DND-41 (cell line): ENCODE measurements around the gene HELZ2.

ENCODE experiments used
- ATAC-seq: fragments of 200-7000 bp; cut with Tn5 transposase; 3 replicates; pipeline ENCODE4 v1.9.1; 2021; ENCODE audit warnings: low read depth; ENCODE audit not compliant: insufficient read depth
- DNase-seq: peaks from one replicate; pipeline ENCODE4 v3.0.0-alpha.2; 2020
- H2AFZ ChIP-seq: 2 replicates; pipeline ENCODE4 v1.6.0; 2012; ENCODE audit warnings: low read depth, low read length
- H3K27ac ChIP-seq: 2 replicates; pipeline ENCODE4 v1.5.1; 2012; ENCODE audit warnings: low read length, inconsistent platforms
- H3K27me3 ChIP-seq: fragments of 200-600 bp; sonication (generic); 2 replicates; pipeline ENCODE4 v1.6.0; 2012; ENCODE audit warnings: low read length, mild to moderate bottlenecking, inconsistent platforms; ENCODE audit not compliant: insufficient read depth, poor library complexity
- H3K36me3 ChIP-seq: 2 replicates; pipeline ENCODE4 v1.5.1; 2012; ENCODE audit warnings: low read length, inconsistent platforms; ENCODE audit not compliant: insufficient read depth
- H3K4me1 ChIP-seq: 2 replicates; pipeline ENCODE4 v1.5.1; 2012; ENCODE audit warnings: mild to moderate bottlenecking, low read length; ENCODE audit not compliant: insufficient read depth
- H3K4me2 ChIP-seq: 2 replicates; pipeline ENCODE4 v1.6.0; 2012; ENCODE audit warnings: mild to moderate bottlenecking, moderate library complexity, low read length, inconsistent platforms; ENCODE audit not compliant: insufficient read depth
- H3K4me3 ChIP-seq, 2 experiments: fragments of 200-600 bp in 1 of 2; shearing (Covaris generic) in 1 of 2; 2 replicates each; pipeline ENCODE4 v1.5.1; 2012 to 2016; ENCODE audit warnings: inconsistent platforms in 2 of 2, low read length in 2 of 2, mild to moderate bottlenecking in 2 of 2, low read depth in 1 of 2, moderate library complexity in 1 of 2
- H3K79me2 ChIP-seq: 2 replicates; pipeline ENCODE4 v1.6.0; 2012; ENCODE audit warnings: low read length, inconsistent platforms; ENCODE audit not compliant: insufficient read depth
- H3K9ac ChIP-seq: 2 replicates; pipeline ENCODE4 v1.6.0; 2012; ENCODE audit warnings: low read depth, mild to moderate bottlenecking, inconsistent platforms, low read length, moderate library complexity
- H3K9me3 ChIP-seq: 2 replicates; pipeline ENCODE4 v1.5.1; 2012; ENCODE audit warnings: low read length, moderate library complexity, mild to moderate bottlenecking, inconsistent platforms; ENCODE audit not compliant: insufficient read depth, severe bottlenecking
- H4K20me1 ChIP-seq: 2 replicates; pipeline ENCODE4 v1.6.0; 2012; ENCODE audit warnings: low read length; ENCODE audit not compliant: insufficient read depth
- EZH2 ChIP-seq: IDR thresholded peaks from 3 replicates; pipeline ENCODE4 v1.6.1; 2012; ENCODE audit warnings: borderline replicate concordance, low read depth, mild to moderate bottlenecking, moderate library complexity, low read length, inconsistent platforms; ENCODE audit not compliant: severe bottlenecking
- TF ChIP-seq, protein P1 (sequence below): IDR thresholded peaks from 2 replicates; pipeline ENCODE4 v1.5.1; 2012; ENCODE audit warnings: borderline replicate concordance, low read length, moderate library complexity, mild to moderate bottlenecking; ENCODE audit not compliant: poor library complexity, severe bottlenecking; ENCODE audit errors: extremely low read depth

The HELZ2 gene

DNA sequence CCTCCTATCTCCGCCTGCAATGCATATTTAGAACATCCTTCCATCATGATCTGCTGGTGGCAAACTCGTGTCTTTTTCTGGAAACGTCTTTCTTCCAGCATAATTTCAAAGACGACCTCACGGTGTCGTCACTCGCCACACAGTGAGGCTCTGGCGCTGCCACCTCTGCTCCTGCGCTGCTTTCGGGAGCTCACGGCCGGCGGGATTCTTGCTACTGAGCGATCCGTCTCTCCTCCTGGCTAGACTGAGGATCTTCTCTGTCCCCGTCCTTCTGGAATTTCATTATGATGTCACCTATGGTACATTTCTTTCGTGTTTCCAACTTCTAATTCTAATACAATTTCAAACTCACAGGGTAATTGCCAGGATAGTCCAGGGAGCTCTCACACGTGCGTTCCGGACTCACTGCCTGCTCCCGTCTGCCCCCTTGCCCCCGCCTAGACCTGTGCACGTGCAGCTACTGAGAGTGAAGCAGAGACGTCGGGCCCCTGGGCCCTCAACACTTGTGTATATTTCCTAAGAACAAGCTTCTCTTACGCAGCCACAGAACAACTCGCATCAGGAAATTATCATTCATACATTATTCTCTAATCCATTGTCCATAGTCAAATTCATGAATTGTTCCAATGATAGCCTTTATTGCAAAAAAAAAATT, 25.5 kb upstream of the HELZ2 start:
- TF ChIP-seq, protein P1, sequence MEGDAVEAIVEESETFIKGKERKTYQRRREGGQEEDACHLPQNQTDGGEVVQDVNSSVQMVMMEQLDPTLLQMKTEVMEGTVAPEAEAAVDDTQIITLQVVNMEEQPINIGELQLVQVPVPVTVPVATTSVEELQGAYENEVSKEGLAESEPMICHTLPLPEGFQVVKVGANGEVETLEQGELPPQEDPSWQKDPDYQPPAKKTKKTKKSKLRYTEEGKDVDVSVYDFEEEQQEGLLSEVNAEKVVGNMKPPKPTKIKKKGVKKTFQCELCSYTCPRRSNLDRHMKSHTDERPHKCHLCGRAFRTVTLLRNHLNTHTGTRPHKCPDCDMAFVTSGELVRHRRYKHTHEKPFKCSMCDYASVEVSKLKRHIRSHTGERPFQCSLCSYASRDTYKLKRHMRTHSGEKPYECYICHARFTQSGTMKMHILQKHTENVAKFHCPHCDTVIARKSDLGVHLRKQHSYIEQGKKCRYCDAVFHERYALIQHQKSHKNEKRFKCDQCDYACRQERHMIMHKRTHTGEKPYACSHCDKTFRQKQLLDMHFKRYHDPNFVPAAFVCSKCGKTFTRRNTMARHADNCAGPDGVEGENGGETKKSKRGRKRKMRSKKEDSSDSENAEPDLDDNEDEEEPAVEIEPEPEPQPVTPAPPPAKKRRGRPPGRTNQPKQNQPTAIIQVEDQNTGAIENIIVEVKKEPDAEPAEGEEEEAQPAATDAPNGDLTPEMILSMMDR, result no peak
- no peak for TF ChIP-seq EZH2
- no peak overlapping the region for H3K4me3 ChIP-seq
- H3K9me3 ChIP-seq, result no peaks in the 10 kb centered on the region
- no peak overlapping the region for H3K4me2 ChIP-seq
- no peaks in the 10 kb centered on the region for H3K27me3 ChIP-seq
- no peak for ATAC-seq
- no peak for DNase-seq
- H3K9ac ChIP-seq, result no peak overlapping the region
- H4K20me1 ChIP-seq, result peaks cover 42% of the 10 kb centered on the region
- no peak overlapping the region for H2AFZ ChIP-seq
- no peaks in the 10 kb centered on the region for H3K4me1 ChIP-seq
- H3K79me2 ChIP-seq, result peaks cover 3% of the 10 kb centered on the region; the same call in 1 of the 2 replicates
- H3K27ac ChIP-seq, result no peak overlapping the region
- peaks cover 88% of the 10 kb centered on the region for H3K36me3 ChIP-seq

DNA sequence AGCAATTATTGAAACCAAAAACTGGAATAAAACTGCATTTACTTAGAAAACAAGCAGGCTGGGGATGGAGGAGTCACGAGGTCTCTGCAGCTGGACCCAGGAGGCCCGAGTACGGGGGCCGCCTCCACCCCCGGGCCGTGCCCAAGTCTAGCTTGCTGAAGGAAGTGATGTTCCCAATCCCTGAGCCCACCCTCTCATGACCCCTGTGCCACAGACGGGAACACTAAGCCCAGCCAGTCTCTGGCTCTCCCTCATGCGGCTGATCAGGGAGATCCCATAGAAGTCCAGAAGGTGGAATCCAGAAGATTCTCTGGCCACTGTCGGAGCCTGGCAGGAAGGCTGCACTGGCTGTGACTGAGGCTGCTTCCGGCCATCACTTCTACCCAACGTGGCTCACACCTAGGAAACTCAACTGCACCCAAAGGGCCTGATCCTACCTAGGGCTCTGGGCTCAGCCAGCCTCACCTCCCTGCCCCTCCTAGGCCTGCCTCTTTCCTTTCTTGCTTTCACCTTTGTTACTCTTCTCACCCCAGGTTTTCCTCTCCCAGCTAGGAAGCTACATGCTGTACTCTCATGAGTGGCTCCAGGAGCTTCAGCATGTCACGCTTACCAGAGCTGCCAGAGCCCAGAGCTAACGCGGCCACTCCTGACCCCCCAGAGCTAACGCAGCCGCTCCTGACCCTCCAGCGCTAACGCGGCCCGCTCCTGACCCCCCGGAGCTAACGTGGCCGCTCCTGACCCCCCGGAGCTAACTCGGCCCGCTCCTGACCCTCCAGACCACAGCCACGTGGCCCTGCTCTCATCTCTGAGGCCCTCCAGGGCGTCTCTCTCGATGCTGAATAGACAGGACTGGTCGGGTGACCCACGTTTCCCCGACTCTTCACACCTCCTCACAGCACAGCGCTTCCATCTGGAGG, 24.7 kb upstream of the HELZ2 start:
- Histone ChIP-seq H3K27me3 (no peaks in the 10 kb centered on the region), H4K20me1 (peaks cover 38% of the 10 kb centered on the region), H2AFZ (no peak overlapping the region), H3K9ac (no peak overlapping the region), H3K4me3 (no peak overlapping the region), H3K27ac (no peak overlapping the region), H3K79me2 (no peaks in the 10 kb centered on the region), H3K4me2 (no peak overlapping the region), H3K9me3 (no peaks in the 10 kb centered on the region), H3K4me1 (no peaks in the 10 kb centered on the region), H3K36me3 (peaks cover 89% of the 10 kb centered on the region)
- no peak for ATAC-seq
- DNase-seq, result no peak
- TF ChIP-seq EZH2, result no peak
- TF ChIP-seq, protein P1, result no peak

DNA sequence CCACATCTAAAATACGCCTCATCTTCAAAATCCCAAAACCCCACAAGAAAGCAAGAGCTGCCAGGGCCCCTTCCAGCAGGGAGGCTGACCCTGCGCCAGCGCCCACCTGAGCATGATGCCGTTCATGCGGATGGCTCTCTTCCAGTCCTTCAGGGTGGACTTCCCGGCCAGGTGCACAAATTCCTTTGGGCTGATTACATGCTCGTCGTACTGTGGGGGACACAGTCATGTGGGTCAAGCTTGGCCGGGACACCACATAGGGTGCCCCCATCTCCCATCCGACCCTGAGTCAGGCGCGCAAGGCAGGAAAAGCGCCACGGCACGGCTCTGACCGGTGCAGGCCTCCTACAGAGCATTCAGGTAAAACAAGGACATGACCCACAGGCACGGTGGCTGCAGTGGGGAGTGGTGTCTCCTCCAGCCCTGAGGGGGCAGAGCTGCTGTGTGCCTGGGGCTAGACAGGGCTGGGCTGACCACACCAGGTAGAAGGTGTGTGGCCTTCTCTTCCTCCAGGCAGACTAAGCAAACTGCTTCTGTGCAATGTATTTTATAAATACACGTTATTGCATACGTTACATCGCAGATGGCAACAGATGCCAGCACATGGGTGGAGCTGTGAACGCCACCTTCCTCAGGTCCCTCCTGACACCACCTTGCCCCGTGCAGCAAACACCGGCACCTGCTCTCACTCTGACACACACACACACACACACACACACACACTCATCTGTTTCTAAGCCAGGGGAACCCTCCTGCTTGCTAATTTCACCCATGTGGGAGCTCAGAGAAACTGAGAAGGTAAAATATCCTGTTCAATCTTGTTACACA, 23.8 kb upstream of the HELZ2 start:
- no peak for DNase-seq
- ATAC-seq, result no peak
- no peak overlapping the region for H3K4me2 ChIP-seq
- no peak overlapping the region for H2AFZ ChIP-seq
- no peaks in the 10 kb centered on the region for H3K9me3 ChIP-seq
- H3K27me3 ChIP-seq, result no peaks in the 10 kb centered on the region
- no peak overlapping the region for H3K9ac ChIP-seq
- peaks cover 36% of the 10 kb centered on the region for H4K20me1 ChIP-seq
- H3K4me3 ChIP-seq, result no peak overlapping the region
- H3K27ac ChIP-seq, result no peak overlapping the region
- no peaks in the 10 kb centered on the region for H3K79me2 ChIP-seq
- no peak for TF ChIP-seq EZH2
- TF ChIP-seq, protein P1, result no peak
- H3K4me1 ChIP-seq, result no peaks in the 10 kb centered on the region
- H3K36me3 ChIP-seq, result peaks cover 94% of the 10 kb centered on the region
